HepG2 (cell line): ENCODE results near the gene KIF1C. TPM values are rescaled to one million over a fixed set of nuclear protein-coding genes. Genes with fewer than 3 reads are reported as not detected.

Experiments
- AHR ChIP-seq: IDR thresholded peaks from 2 replicates; pipeline ENCODE4 v1.6.1; 2018; ENCODE audit warnings: missing genetic modification reagents, missing compliant biosample characterization
- CHD2 ChIP-seq: IDR thresholded peaks from 2 replicates; pipeline ENCODE4 v1.6.1; 2011; ENCODE audit warnings: low read depth, low read length, improper control_type of control experiment
- FOXK2 ChIP-seq: fragments of 450-650 bp; IDR thresholded peaks from 2 replicates; pipeline ENCODE4 v1.6.1; 2016
- HOXA3 ChIP-seq: sonication (generic); formaldehyde crosslinking; IDR thresholded peaks from 2 replicates; pipeline ENCODE4 v1.5.0; 2020; ENCODE audit warnings: missing genetic modification reagents
- PHF20 ChIP-seq: sonication (generic); formaldehyde crosslinking; IDR thresholded peaks from 2 replicates; pipeline ENCODE4 v1.5.0; 2020; ENCODE audit warnings: mild to moderate bottlenecking, missing genetic modification reagents
- REXO4 ChIP-seq: sonication (generic); formaldehyde crosslinking; IDR thresholded peaks from 2 replicates; pipeline ENCODE4 v1.8.0; 2022; ENCODE audit warnings: missing genetic modification reagents, mild to moderate bottlenecking, borderline replicate concordance
- ZBTB40 ChIP-seq, 2 experiments: fragments of 450-650 bp in 1 of 2; sonication (generic) in 1 of 2; formaldehyde crosslinking in 1 of 2; IDR thresholded peaks; 2 replicates each; pipeline versions ENCODE4 v1.6.1 to v1.8.0; 2016 to 2022; ENCODE audit warnings: antibody characterized with exemption in 1 of 2, mild to moderate bottlenecking in 1 of 2, missing genetic modification reagents in 1 of 2
- ZNF34 ChIP-seq: sonication (generic); formaldehyde crosslinking; IDR thresholded peaks from 2 replicates; pipeline ENCODE4 v1.4.0; 2020; ENCODE audit warnings: mild to moderate bottlenecking, missing genetic modification reagents, borderline replicate concordance
- ZNF552 ChIP-seq: sonication (generic); formaldehyde crosslinking; IDR thresholded peaks from 2 replicates; pipeline ENCODE4 v1.9.0; 2022; ENCODE audit warnings: missing genetic modification reagents, mild to moderate bottlenecking, borderline replicate concordance
- ZNF850 ChIP-seq: sonication (generic); formaldehyde crosslinking; conservative IDR thresholded peaks from 2 replicates; pipeline ENCODE4 v1.9.0; 2021; ENCODE audit warnings: mild to moderate bottlenecking, missing genetic modification reagents
- ZSCAN5A ChIP-seq: sonication (generic); formaldehyde crosslinking; IDR thresholded peaks from 2 replicates; pipeline ENCODE4 v1.8.0; 2022; ENCODE audit warnings: mild to moderate bottlenecking, missing genetic modification reagents, borderline replicate concordance
- polyA plus RNA-seq, 8 experiments: library from polyadenylated mRNA; depleted of rRNA in 3 of 8; stranded (reverse) in 7 of 8; unstranded in 1 of 8; fragments of >200 nt; fragmentation: Illumina TruSeq in 4 of 8; extraction: Trizol in 4 of 8; gene quantifications; 2 replicates each; pipeline versions ENCODE4 v1.2.1 to v1.2.3, GENCODE V29; 2011 to 2016; ENCODE audit warnings: low read depth in 4 of 8, missing spikeins in 1 of 8, mixed read lengths in 1 of 8; ENCODE audit not compliant: insufficient read depth in 1 of 8
- total RNA-seq, 5 experiments: library from RNA; depleted of rRNA; stranded (reverse); fragments of >200 nt; fragmentation: Illumina TruSeq; extraction: Trizol; gene quantifications; 2 replicates each; pipeline ENCODE4 v1.2.3, GENCODE V29; 2016; ENCODE audit warnings: low read depth in 1 of 5
- TF ChIP-seq, protein P1 (sequence below): sonication (generic); formaldehyde crosslinking; conservative IDR thresholded peaks from 2 replicates; pipeline ENCODE4 v1.4.0; 2020; ENCODE audit warnings: missing genetic modification reagents
- TF ChIP-seq, protein P2 (sequence below): sonication (generic); formaldehyde crosslinking; IDR thresholded peaks from 2 replicates; pipeline ENCODE4 v1.4.0; 2020; ENCODE audit warnings: mild to moderate bottlenecking, missing genetic modification reagents, borderline replicate concordance

Gene KIF1C
- total and polyA plus RNA-seq, 2 of the 13 experiments (the other 11 are each of a cell fraction or from before 2014, with no cell fraction given), result 70.0 to 104 TPM

GRCh38 chr17:4967539-4968485 lies 29.9 kb upstream of the KIF1C start, which contains the start of gene SPAG7 (continued):
- TF ChIP-seq ZBTB40 (IDR thresholded peaks at IDR 0.05) (no peak), ZBTB40 (CRISPR knock-in tag; IDR thresholded peaks at IDR 0.05) (peak; percentile 71), REXO4 (CRISPR knock-in tag) (no peak), ZSCAN5A (CRISPR knock-in tag) (no peak), ZNF850 (CRISPR knock-in tag) (no peak), CHD2 (no peak), PHF20 (CRISPR knock-in tag) (no peak; the same call in 1 of the 2 replicates), ZNF34 (0 out of 2 replicates have a peak, but pooled peaks have one; percentile 27), AHR (CRISPR knock-in tag) (no peak), HOXA3 (peak; percentile 85), FOXK2 (no peak), ZNF552 (0 out of 2 replicates have a peak, but pooled peaks have one; percentile 34)
- TF ChIP-seq, protein P1, sequence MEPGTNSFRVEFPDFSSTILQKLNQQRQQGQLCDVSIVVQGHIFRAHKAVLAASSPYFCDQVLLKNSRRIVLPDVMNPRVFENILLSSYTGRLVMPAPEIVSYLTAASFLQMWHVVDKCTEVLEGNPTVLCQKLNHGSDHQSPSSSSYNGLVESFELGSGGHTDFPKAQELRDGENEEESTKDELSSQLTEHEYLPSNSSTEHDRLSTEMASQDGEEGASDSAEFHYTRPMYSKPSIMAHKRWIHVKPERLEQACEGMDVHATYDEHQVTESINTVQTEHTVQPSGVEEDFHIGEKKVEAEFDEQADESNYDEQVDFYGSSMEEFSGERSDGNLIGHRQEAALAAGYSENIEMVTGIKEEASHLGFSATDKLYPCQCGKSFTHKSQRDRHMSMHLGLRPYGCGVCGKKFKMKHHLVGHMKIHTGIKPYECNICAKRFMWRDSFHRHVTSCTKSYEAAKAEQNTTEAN, result no peak
- TF ChIP-seq, protein P2, sequence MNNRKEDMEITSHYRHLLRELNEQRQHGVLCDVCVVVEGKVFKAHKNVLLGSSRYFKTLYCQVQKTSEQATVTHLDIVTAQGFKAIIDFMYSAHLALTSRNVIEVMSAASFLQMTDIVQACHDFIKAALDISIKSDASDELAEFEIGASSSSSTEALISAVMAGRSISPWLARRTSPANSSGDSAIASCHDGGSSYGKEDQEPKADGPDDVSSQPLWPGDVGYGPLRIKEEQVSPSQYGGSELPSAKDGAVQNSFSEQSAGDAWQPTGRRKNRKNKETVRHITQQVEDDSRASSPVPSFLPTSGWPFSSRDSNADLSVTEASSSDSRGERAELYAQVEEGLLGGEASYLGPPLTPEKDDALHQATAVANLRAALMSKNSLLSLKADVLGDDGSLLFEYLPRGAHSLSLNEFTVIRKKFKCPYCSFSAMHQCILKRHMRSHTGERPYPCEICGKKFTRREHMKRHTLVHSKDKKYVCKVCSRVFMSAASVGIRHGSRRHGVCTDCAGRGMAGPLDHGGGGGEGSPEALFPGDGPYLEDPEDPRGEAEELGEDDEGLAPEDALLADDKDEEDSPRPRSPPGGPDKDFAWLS (CRISPR knock-in tag), result no peak
